B cell (primary cell): ENCODE data around the gene UBE2M. TPM values are rescaled to one million over a fixed set of nuclear protein-coding genes. Genes with fewer than 3 reads are reported as not detected.
A peak's percentile ranks its signal among the peaks of the same experiment; 100 is the strongest.

Source experiments
- ATAC-seq: fragments of 200-7000 bp; cut with Tn5 transposase; one replicate; pipeline ENCODE4 v1.10.0; 2021; ENCODE audit warnings: low read depth, mild to moderate bottlenecking, moderate number of reproducible peaks, moderate library complexity
- CTCF ChIA-PET: fragments of 350-600 bp; sonication (Branson Sonifier 250); formaldehyde crosslinking; loops from one replicate; lab custom pipeline; 2021; ENCODE audit warnings: antibody characterized with exemption, inconsistent platforms; lab: Charles Lee
- POLR2A ChIA-PET: fragments of 350-600 bp; sonication (Branson Sonifier 250); formaldehyde crosslinking; loops from one replicate; lab custom pipeline; 2021; ENCODE audit warnings: antibody characterized with exemption; lab: Charles Lee
- DNase-seq: peaks from one replicate; pipeline ENCODE4 v3.0.0; 2013
- H2AFZ ChIP-seq: 2 replicates; pipeline ENCODE4 v1.6.1; 2012; ENCODE audit warnings: mild to moderate bottlenecking, low read depth, low read length; ENCODE audit not compliant: insufficient read depth, poor library complexity, severe bottlenecking
- H3K27ac ChIP-seq, 2 donors: 1 replicate in 1 of 2; 2 replicates in 1 of 2; pipeline ENCODE4 v1.5.1; 2012 to 2013; ENCODE audit warnings: low read length in 2 of 2, mild to moderate bottlenecking in 2 of 2, moderate library complexity in 1 of 2
- H3K27me3 ChIP-seq, 4 experiments: fragments of 200-600 bp in 1 of 4; sonication (generic) in 1 of 4; replicated peaks in 1 of 4; 1 replicate in 2 of 4; 2 replicates in 2 of 4; pipeline versions ENCODE4 v1.6.1 to v1.7.0; 2013 to 2016; ENCODE audit warnings: low read length in 3 of 4, mild to moderate bottlenecking in 2 of 4, mixed read lengths in 1 of 4, moderate library complexity in 1 of 4; ENCODE audit not compliant: insufficient read depth in 4 of 4, control insufficient read depth in 3 of 4; ENCODE audit errors: control extremely low read depth in 1 of 4
- H3K36me3 ChIP-seq, 2 experiments: replicated peaks in 1 of 2; 1 replicate in 1 of 2; 2 replicates in 1 of 2; pipeline versions ENCODE4 v1.6.1 to v1.7.1; 2013; ENCODE audit warnings: low read length in 1 of 2; ENCODE audit not compliant: insufficient read depth in 2 of 2, control insufficient read depth in 1 of 2; ENCODE audit errors: control extremely low read depth in 1 of 2, extremely low read depth in 1 of 2
- H3K4me1 ChIP-seq, 2 donors: fragments of 200-600 bp in 1 of 2; sonication (generic) in 1 of 2; 1 replicate in 1 of 2; 2 replicates in 1 of 2; pipeline versions ENCODE4 v1.5.1 to v1.6.1; 2013 to 2017; ENCODE audit warnings: low read length in 2 of 2; ENCODE audit not compliant: control insufficient read depth in 2 of 2, insufficient read depth in 2 of 2
- H3K4me2 ChIP-seq: replicated peaks from 2 replicates; pipeline ENCODE3; 2012; ENCODE audit warnings: mild to moderate bottlenecking, low read depth, low read length; ENCODE audit not compliant: poor library complexity, severe bottlenecking
- H3K4me3 ChIP-seq, 5 experiments: fragments of 200-600 bp in 1 of 5; sonication (generic) in 1 of 5; 1 replicate in 3 of 5; 2 replicates in 2 of 5; pipeline versions ENCODE4 v1.5.1 to v1.7.0; 2011 to 2016; ENCODE audit warnings: low read length in 4 of 5, mild to moderate bottlenecking in 4 of 5, low read depth in 2 of 5, control low read depth in 1 of 5, moderate library complexity in 1 of 5; ENCODE audit not compliant: insufficient read depth in 1 of 5; ENCODE audit errors: control extremely low read depth in 1 of 5, extremely low read depth in 1 of 5
- H3K79me2 ChIP-seq: fragments of 200-600 bp; sonication (generic); one replicate; pipeline ENCODE4 v1.6.0; 2016; ENCODE audit warnings: low read length; ENCODE audit not compliant: control insufficient read depth, insufficient read depth
- H3K9ac ChIP-seq: fragments of 200-600 bp; sonication (generic); 2 replicates; pipeline ENCODE4 v1.6.1; 2017; ENCODE audit warnings: mild to moderate bottlenecking, low read length, moderate library complexity
- H3K9me3 ChIP-seq, 3 donors: one replicate each; pipeline versions ENCODE4 v1.6.1 to v1.7.1; 2013; ENCODE audit warnings: low read length in 2 of 3; ENCODE audit not compliant: control insufficient read depth in 2 of 3, insufficient read depth in 1 of 3; ENCODE audit errors: control extremely low read depth in 1 of 3
- H4K20me1 ChIP-seq: 2 replicates; pipeline ENCODE4 v1.6.0; 2012; ENCODE audit warnings: mild to moderate bottlenecking, low read length; ENCODE audit not compliant: insufficient read depth, control insufficient read depth, poor library complexity, severe bottlenecking
- H3K27ac Mint-ChIP-seq: one replicate; pipeline ENCODE4 v1.8.0; 2021; ENCODE audit warnings: mixed read lengths
- H3K27me3 Mint-ChIP-seq: one replicate; pipeline ENCODE4 v1.8.0; 2021; ENCODE audit warnings: mixed read lengths
- H3K4me1 Mint-ChIP-seq: one replicate; pipeline ENCODE4 v1.8.0; 2021; ENCODE audit warnings: mixed read lengths
- H3K4me3 Mint-ChIP-seq: one replicate; pipeline ENCODE4 v1.8.0; 2021; ENCODE audit warnings: mixed read lengths
- H3K9me3 Mint-ChIP-seq: one replicate; pipeline ENCODE4 v1.8.0; 2022; ENCODE audit warnings: mixed read lengths; ENCODE audit not compliant: insufficient read depth
- EZH2 ChIP-seq: IDR thresholded peaks from 2 replicates; pipeline ENCODE4 v1.6.1; 2012; ENCODE audit warnings: borderline replicate concordance, low read depth, mild to moderate bottlenecking, moderate library complexity, low read length; ENCODE audit not compliant: insufficient read depth, poor library complexity, severe bottlenecking
- WGBS: methylation state at CpG from one replicate; pipeline ENCODE4 v1.1.5; 2013; ENCODE audit warnings: missing lambda C conversion rate; ENCODE audit not compliant: insufficient coverage; 5-methylcytosine and 5-hydroxymethylcytosine counted together
- intact Hi-C: fragments of 100-400 bp; cut with micrococcal nuclease; formaldehyde crosslinking; loops from one replicate; pipeline ENCODE4 v1.10.0; 2022
- polyA plus RNA-seq: library from polyadenylated mRNA; depleted of rRNA; stranded (reverse); fragments of >200 nt; gene quantifications from 2 replicates; pipeline ENCODE4 v1.2.3, GENCODE V29; 2012
- total RNA-seq, 2 donors: library from RNA; stranded (reverse); fragments of 120-200 nt in 1 of 2; gene quantifications; 1 replicate in 1 of 2; 2 replicates in 1 of 2; pipeline versions ENCODE4 v1.2.3 to v1.2.4, GENCODE V29; 2013 to 2022
- TF ChIP-seq, protein P1 (sequence below): fragments of 200-600 bp; IDR thresholded peaks from one replicate; pipeline ENCODE4 v1.8.0; 2022; ENCODE audit warnings: antibody characterized with exemption, mild to moderate bottlenecking

The UBE2M gene
- total and polyA plus RNA-seq, 2 donors (not counting 1 experiment from before 2014, with no cell fraction given) = 62.5 to 66.1 TPM

DNA sequence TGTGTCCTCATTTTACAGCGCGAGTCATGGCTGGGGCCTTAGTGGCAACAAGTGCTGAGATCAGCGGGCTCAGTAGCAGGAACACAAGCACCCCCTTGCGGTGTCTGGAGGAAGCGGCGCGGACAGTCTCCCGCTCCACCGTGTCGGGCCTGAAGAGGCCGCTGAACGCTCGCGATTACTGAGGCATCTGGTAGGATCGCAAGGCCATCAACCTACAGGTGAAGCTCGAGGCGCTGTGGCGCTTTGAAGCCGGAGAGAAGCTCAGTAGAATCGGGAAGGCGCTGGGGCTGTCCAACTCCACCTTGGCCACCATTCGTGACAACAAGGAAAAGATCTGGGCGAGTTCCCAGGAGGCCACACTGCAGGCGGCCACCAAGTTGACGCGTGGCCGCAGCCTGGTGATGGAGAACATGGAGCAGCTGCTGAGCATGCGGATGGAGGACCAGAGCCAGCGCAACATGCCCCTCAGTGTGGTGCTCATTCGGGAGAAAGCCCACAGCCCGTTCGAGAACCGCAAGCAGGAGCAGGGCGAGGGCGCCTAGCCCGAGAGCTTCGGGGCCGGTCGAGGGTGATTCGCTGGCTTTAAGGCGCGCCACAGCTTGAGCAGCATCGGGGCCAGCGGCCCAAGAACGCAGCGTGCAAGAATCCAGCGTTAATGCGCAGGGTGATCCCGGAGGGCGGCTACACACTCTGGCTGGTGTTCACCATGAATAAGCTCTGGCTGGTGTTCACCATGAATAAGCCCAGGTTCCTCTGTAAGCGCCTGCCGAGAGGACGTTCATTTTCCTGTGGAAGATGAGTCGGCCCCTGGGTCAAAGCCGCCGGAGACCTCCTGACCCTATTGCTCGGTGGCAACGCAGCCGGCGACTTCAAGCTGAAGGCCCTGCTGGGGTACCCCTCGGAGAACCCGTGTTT is 23.1 kb upstream of the UBE2M start:
- Histone ChIP-seq H3K27ac (no peak overlapping the region), H3K27me3 (no peaks in the 10 kb centered on the region), H3K9me3 (peaks cover 0 to 7% (median 0%) of the 10 kb centered on the region in 3 donors), H3K36me3 (peaks cover 0 to 13% of the 10 kb centered on the region in 2 experiments), H2AFZ (peak overlapping the region; percentile 43), H3K4me1 (peaks cover 6 to 17% of the 10 kb centered on the region in 2 donors), H3K4me3 (no peak overlapping the region), H3K79me2 (peaks cover 13% of the 10 kb centered on the region), H3K4me2 (peak overlapping the region; percentile 7), H3K9ac (no peak overlapping the region), H4K20me1 (no peaks in the 10 kb centered on the region)
- no peak for TF ChIP-seq EZH2
- TF ChIP-seq, protein P1, sequence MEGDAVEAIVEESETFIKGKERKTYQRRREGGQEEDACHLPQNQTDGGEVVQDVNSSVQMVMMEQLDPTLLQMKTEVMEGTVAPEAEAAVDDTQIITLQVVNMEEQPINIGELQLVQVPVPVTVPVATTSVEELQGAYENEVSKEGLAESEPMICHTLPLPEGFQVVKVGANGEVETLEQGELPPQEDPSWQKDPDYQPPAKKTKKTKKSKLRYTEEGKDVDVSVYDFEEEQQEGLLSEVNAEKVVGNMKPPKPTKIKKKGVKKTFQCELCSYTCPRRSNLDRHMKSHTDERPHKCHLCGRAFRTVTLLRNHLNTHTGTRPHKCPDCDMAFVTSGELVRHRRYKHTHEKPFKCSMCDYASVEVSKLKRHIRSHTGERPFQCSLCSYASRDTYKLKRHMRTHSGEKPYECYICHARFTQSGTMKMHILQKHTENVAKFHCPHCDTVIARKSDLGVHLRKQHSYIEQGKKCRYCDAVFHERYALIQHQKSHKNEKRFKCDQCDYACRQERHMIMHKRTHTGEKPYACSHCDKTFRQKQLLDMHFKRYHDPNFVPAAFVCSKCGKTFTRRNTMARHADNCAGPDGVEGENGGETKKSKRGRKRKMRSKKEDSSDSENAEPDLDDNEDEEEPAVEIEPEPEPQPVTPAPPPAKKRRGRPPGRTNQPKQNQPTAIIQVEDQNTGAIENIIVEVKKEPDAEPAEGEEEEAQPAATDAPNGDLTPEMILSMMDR = peak; percentile 80
- POLR2A ChIA-PET = interaction anchor here (0.7 to 1.1 kb wide), 2 partner anchors 62 to 130 kb away, joined by 3 to 8 read pairs; partner anchors contain the start of genes ZBTB45 and ZNF324B
- intact Hi-C loops = no loop called here
- ATAC-seq (peak; percentile 99), DNase-seq (peak; percentile 89)
- H3K4me3 Mint-ChIP-seq = no peak overlapping the region
- 76% methylated on average over 62 of the region's 62 CpGs for WGBS
- no peaks in the 10 kb centered on the region for H3K9me3 Mint-ChIP-seq
- no peak overlapping the region for H3K27ac Mint-ChIP-seq
- CTCF ChIA-PET = interaction anchor here (0.7 to 4.9 kb wide), 7 partner anchors 17 to 179 kb away, joined by 3 to 72 read pairs (median 4); partner anchors contain the start of gene ZBTB45
- no peaks in the 10 kb centered on the region for H3K27me3 Mint-ChIP-seq
- H3K4me1 Mint-ChIP-seq = peaks cover 28% of the 10 kb centered on the region
